Panc1 (cell line): ENCODE measurements around the gene HDAC11.
A peak's percentile ranks its signal among the peaks of the same experiment; 100 is the strongest.

Source experiments
- POLR2AphosphoS5 ChIP-seq: IDR thresholded peaks from 2 replicates; pipeline ENCODE4 v1.6.1; 2012; ENCODE audit warnings: mild to moderate bottlenecking, low read depth, low read length, moderate library complexity
- SIN3A ChIP-seq: IDR thresholded peaks from 2 replicates; pipeline ENCODE4 v1.6.1; 2012; ENCODE audit warnings: low read depth, mild to moderate bottlenecking, low read length, moderate library complexity, borderline replicate concordance; ENCODE audit not compliant: insufficient read depth
- TCF7L2 ChIP-seq: IDR thresholded peaks from 2 replicates; pipeline ENCODE4 v1.6.1; 2011; ENCODE audit warnings: mild to moderate bottlenecking, low read depth, low read length, inconsistent platforms
- TF ChIP-seq, protein P1 (sequence below): fragments of 450-650 bp; IDR thresholded peaks from 2 replicates; pipeline ENCODE4 v1.5.1; 2017; ENCODE audit warnings: mild to moderate bottlenecking
- TF ChIP-seq, protein P2 (sequence below), 2 experiments: IDR thresholded peaks; 2 replicates each; pipeline ENCODE4 v1.6.1; 2011 to 2012; ENCODE audit warnings: low read depth in 2 of 2, control low read depth in 1 of 2, low read length in 1 of 2, mild to moderate bottlenecking in 1 of 2, moderate library complexity in 1 of 2; ENCODE audit not compliant: insufficient read depth in 1 of 2

DNA sequence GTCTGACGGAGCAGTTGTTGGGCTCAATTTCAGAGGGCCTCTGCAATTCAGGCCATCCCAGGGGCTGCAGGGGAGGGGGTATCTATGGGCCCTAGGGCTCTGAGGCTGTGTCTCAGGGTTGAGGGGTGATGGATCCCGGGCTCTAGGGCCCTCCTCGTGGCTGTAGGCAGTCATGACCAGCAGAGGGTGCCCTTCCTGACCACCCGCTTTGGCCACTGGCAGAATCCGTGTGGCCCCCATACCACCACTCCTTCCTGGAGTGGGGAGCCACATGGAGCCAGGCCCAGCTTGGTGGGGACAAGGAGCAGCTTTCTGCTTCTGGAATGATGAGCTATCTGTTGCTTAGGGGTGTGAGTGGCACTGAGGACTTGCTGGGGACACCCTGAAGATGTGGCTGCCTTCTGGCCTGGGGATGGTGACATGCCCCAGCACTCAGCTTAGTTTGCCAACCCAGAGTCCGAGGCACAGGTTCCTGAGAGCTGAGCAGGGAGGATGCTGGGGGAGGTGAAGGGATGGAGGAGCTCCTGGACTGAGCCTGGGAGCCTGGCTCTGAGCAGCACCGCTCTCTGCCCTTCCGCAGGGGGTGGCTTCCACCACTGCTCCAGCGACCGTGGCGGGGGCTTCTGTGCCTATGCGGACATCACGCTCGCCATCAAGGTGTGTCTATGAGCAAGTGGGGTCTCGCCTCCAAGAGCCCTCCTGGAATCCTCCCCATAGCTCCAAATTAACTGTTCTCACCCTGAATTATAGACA lies 20.2 kb downstream of the HDAC11 start:
- TF ChIP-seq, protein P1, sequence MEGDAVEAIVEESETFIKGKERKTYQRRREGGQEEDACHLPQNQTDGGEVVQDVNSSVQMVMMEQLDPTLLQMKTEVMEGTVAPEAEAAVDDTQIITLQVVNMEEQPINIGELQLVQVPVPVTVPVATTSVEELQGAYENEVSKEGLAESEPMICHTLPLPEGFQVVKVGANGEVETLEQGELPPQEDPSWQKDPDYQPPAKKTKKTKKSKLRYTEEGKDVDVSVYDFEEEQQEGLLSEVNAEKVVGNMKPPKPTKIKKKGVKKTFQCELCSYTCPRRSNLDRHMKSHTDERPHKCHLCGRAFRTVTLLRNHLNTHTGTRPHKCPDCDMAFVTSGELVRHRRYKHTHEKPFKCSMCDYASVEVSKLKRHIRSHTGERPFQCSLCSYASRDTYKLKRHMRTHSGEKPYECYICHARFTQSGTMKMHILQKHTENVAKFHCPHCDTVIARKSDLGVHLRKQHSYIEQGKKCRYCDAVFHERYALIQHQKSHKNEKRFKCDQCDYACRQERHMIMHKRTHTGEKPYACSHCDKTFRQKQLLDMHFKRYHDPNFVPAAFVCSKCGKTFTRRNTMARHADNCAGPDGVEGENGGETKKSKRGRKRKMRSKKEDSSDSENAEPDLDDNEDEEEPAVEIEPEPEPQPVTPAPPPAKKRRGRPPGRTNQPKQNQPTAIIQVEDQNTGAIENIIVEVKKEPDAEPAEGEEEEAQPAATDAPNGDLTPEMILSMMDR: peak; percentile 82
- TF ChIP-seq POLR2AphosphoS5: no peak
- TF ChIP-seq TCF7L2: no peak
- TF ChIP-seq, protein P2, sequence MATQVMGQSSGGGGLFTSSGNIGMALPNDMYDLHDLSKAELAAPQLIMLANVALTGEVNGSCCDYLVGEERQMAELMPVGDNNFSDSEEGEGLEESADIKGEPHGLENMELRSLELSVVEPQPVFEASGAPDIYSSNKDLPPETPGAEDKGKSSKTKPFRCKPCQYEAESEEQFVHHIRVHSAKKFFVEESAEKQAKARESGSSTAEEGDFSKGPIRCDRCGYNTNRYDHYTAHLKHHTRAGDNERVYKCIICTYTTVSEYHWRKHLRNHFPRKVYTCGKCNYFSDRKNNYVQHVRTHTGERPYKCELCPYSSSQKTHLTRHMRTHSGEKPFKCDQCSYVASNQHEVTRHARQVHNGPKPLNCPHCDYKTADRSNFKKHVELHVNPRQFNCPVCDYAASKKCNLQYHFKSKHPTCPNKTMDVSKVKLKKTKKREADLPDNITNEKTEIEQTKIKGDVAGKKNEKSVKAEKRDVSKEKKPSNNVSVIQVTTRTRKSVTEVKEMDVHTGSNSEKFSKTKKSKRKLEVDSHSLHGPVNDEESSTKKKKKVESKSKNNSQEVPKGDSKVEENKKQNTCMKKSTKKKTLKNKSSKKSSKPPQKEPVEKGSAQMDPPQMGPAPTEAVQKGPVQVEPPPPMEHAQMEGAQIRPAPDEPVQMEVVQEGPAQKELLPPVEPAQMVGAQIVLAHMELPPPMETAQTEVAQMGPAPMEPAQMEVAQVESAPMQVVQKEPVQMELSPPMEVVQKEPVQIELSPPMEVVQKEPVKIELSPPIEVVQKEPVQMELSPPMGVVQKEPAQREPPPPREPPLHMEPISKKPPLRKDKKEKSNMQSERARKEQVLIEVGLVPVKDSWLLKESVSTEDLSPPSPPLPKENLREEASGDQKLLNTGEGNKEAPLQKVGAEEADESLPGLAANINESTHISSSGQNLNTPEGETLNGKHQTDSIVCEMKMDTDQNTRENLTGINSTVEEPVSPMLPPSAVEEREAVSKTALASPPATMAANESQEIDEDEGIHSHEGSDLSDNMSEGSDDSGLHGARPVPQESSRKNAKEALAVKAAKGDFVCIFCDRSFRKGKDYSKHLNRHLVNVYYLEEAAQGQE (IDR thresholded peaks at IDR 0.05; ENCODE audit: insufficient read depth in 1 of 2, low read depth in 2 of 2, low read length in 1 of 2): no peak
- no peak for TF ChIP-seq SIN3A
